Hematopoietic multipotent progenitor cell treated with erythropoietin and hydrocortisone succinate and interleukin-3 and kit ligand, for 4 days (in vitro differentiated cells): ENCODE measurements around the gene TMEM187.
"Not testable (repeated sequence)": the region's sequence is repeated elsewhere in the genome, so short reads cannot be mapped to it uniquely, and the experiment has no call there.

Source experiments
- DNase-seq: peaks from one replicate; pipeline ENCODE4 v3.0.0-alpha.2; 2015

The TMEM187 gene

GRCh38 chrX:153973127-153974002 lies 811 bp downstream of the TMEM187 start:
- DNase-seq, result no peak

- DNase-seq, result peak; percentile 26
Measured at GRCh38 chrX:153974003-153974725, 1.6 kb downstream of the TMEM187 start.

GRCh38 chrX:153974726-153975286 lies 2.3 kb downstream of the TMEM187 start:
- DNase-seq, result peak; percentile 35

GRCh38 chrX:153980394-153980793 lies 7.8 kb downstream of the TMEM187 start:
- DNase-seq, result not testable (repeated sequence)

- no peak for DNase-seq
Measured at GRCh38 chrX:153981231-153981630, 8.7 kb downstream of the TMEM187 start.

GRCh38 chrX:153981771-153982533 lies 9.4 kb downstream of the TMEM187 start:
- DNase-seq, result peak; percentile 88

- DNase-seq, result no peak
Measured at GRCh38 chrX:153983321-153983801, 10.8 kb downstream of the TMEM187 start.

GRCh38 chrX:153984351-153985178 lies 12.0 kb downstream of the TMEM187 start:
- DNase-seq, result peak; percentile 47

- DNase-seq, result no peak
Measured at GRCh38 chrX:153988493-153988892, 15.9 kb downstream of the TMEM187 start.

GRCh38 chrX:153989973-153990655 lies 17.6 kb downstream of the TMEM187 start:
- DNase-seq, result no peak

GRCh38 chrX:153991013-153991580 lies 18.5 kb downstream of the TMEM187 start:
- DNase-seq, result no peak

GRCh38 chrX:153992180-153992579 lies 19.6 kb downstream of the TMEM187 start:
- DNase-seq, result no peak

- no peak for DNase-seq
Measured at GRCh38 chrX:153993079-153993478, 20.5 kb downstream of the TMEM187 start.

GRCh38 chrX:153993978-153994377 lies 21.4 kb downstream of the TMEM187 start:
- no peak for DNase-seq

GRCh38 chrX:153994398-153994797 lies 21.8 kb downstream of the TMEM187 start:
- not testable (repeated sequence) for DNase-seq

GRCh38 chrX:153995504-153995903 lies 22.9 kb downstream of the TMEM187 start:
- no peak for DNase-seq

GRCh38 chrX:153999359-154000037 lies 26.9 kb downstream of the TMEM187 start:
- no peak for DNase-seq

- no peak for DNase-seq
Measured at GRCh38 chrX:154000051-154000450, 27.5 kb downstream of the TMEM187 start.

- DNase-seq, result peak; percentile 93
Measured at GRCh38 chrX:154002215-154002719, 29.7 kb downstream of the TMEM187 start.

- DNase-seq, result no peak
Measured at GRCh38 chrX:154004315-154004714, 31.8 kb downstream of the TMEM187 start.
